ENCODE data around the gene PARD3B.

PARD3B gene

GRCh38 chr2:205456682-205457081 lies 911.4 kb downstream of the PARD3B start:
- no peak for DNase-seq (ENCODE audit: low read depth)
- H3K4me3 ChIP-seq (ENCODE audit: low read depth, low read length), result no peak overlapping the region
- no peak for TF ChIP-seq CTCF (IDR thresholded peaks at IDR 0.05; ENCODE audit: insufficient read depth, low read depth, low read length, missing control alignments)

- TF ChIP-seq CTCF (IDR thresholded peaks at IDR 0.05; ENCODE audit: insufficient read depth, low read depth, low read length, missing control alignments), result no peak
- H3K4me3 ChIP-seq (ENCODE audit: low read depth, low read length), result no peak overlapping the region
- DNase-seq (ENCODE audit: low read depth), result no peak
Observed at GRCh38 chr2:205460217-205460616, 914.9 kb downstream of the PARD3B start.

- TF ChIP-seq CTCF (IDR thresholded peaks at IDR 0.05; ENCODE audit: insufficient read depth, low read depth, low read length, missing control alignments), result no peak
- DNase-seq (ENCODE audit: low read depth), result no peak
- H3K4me3 ChIP-seq (ENCODE audit: low read depth, low read length), result no peak overlapping the region
Observed at GRCh38 chr2:205461169-205461568, 915.9 kb downstream of the PARD3B start.

GRCh38 chr2:205461678-205462665 lies 916.7 kb downstream of the PARD3B start:
- no peak for TF ChIP-seq CTCF (IDR thresholded peaks at IDR 0.05; ENCODE audit: insufficient read depth, low read depth, low read length, missing control alignments)
- DNase-seq (ENCODE audit: low read depth), result no peak
- no peak overlapping the region for H3K4me3 ChIP-seq (ENCODE audit: low read depth, low read length)

GRCh38 chr2:205462681-205463345 lies 917.5 kb downstream of the PARD3B start:
- no peak for TF ChIP-seq CTCF (IDR thresholded peaks at IDR 0.05; ENCODE audit: insufficient read depth, low read depth, low read length, missing control alignments)
- H3K4me3 ChIP-seq (ENCODE audit: low read depth, low read length), result no peak overlapping the region
- DNase-seq (ENCODE audit: low read depth), result no peak

- no peak for TF ChIP-seq CTCF (IDR thresholded peaks at IDR 0.05; ENCODE audit: insufficient read depth, low read depth, low read length, missing control alignments)
- H3K4me3 ChIP-seq (ENCODE audit: low read depth, low read length), result no peak overlapping the region
Observed at GRCh38 chr2:205463466-205464025, 918.3 kb downstream of the PARD3B start.

More at GRCh38 chr2:205463466-205464025, 918.3 kb downstream of the PARD3B start:
- no peak for DNase-seq (ENCODE audit: low read depth)

Data from GM12865 (cell line).